Measurements from ENCODE around the gene TMEM87A. TPM values are rescaled to one million over a fixed set of nuclear protein-coding genes. Genes with fewer than 3 reads are reported as not detected.

The TMEM87A gene
- total and polyA plus RNA-seq, 2 of the 8 experiments (the other 6 are each of a cell fraction or from before 2014, with no cell fraction given): 15.2 to 33.1 TPM

DNA sequence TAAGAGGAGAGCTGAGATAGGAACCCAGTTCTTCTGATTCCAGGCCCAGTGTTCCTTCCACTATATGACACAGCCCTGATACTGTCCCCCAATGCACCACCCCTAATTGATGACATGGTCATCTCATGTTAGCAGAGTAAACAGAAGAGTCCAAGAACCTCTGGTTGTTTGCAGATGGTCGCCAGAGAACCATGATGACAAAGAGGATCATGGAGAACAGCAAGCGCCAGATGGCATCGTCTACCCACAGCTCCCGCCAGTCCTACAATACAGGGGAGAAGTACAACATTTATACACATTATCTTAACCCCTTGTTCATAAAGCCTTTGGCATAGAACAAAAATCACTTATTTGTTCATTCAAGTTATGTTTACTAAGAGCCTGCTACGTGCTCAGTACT, 46.6 kb downstream of the TMEM87A start (continued):
- TF ChIP-seq, protein P1, sequence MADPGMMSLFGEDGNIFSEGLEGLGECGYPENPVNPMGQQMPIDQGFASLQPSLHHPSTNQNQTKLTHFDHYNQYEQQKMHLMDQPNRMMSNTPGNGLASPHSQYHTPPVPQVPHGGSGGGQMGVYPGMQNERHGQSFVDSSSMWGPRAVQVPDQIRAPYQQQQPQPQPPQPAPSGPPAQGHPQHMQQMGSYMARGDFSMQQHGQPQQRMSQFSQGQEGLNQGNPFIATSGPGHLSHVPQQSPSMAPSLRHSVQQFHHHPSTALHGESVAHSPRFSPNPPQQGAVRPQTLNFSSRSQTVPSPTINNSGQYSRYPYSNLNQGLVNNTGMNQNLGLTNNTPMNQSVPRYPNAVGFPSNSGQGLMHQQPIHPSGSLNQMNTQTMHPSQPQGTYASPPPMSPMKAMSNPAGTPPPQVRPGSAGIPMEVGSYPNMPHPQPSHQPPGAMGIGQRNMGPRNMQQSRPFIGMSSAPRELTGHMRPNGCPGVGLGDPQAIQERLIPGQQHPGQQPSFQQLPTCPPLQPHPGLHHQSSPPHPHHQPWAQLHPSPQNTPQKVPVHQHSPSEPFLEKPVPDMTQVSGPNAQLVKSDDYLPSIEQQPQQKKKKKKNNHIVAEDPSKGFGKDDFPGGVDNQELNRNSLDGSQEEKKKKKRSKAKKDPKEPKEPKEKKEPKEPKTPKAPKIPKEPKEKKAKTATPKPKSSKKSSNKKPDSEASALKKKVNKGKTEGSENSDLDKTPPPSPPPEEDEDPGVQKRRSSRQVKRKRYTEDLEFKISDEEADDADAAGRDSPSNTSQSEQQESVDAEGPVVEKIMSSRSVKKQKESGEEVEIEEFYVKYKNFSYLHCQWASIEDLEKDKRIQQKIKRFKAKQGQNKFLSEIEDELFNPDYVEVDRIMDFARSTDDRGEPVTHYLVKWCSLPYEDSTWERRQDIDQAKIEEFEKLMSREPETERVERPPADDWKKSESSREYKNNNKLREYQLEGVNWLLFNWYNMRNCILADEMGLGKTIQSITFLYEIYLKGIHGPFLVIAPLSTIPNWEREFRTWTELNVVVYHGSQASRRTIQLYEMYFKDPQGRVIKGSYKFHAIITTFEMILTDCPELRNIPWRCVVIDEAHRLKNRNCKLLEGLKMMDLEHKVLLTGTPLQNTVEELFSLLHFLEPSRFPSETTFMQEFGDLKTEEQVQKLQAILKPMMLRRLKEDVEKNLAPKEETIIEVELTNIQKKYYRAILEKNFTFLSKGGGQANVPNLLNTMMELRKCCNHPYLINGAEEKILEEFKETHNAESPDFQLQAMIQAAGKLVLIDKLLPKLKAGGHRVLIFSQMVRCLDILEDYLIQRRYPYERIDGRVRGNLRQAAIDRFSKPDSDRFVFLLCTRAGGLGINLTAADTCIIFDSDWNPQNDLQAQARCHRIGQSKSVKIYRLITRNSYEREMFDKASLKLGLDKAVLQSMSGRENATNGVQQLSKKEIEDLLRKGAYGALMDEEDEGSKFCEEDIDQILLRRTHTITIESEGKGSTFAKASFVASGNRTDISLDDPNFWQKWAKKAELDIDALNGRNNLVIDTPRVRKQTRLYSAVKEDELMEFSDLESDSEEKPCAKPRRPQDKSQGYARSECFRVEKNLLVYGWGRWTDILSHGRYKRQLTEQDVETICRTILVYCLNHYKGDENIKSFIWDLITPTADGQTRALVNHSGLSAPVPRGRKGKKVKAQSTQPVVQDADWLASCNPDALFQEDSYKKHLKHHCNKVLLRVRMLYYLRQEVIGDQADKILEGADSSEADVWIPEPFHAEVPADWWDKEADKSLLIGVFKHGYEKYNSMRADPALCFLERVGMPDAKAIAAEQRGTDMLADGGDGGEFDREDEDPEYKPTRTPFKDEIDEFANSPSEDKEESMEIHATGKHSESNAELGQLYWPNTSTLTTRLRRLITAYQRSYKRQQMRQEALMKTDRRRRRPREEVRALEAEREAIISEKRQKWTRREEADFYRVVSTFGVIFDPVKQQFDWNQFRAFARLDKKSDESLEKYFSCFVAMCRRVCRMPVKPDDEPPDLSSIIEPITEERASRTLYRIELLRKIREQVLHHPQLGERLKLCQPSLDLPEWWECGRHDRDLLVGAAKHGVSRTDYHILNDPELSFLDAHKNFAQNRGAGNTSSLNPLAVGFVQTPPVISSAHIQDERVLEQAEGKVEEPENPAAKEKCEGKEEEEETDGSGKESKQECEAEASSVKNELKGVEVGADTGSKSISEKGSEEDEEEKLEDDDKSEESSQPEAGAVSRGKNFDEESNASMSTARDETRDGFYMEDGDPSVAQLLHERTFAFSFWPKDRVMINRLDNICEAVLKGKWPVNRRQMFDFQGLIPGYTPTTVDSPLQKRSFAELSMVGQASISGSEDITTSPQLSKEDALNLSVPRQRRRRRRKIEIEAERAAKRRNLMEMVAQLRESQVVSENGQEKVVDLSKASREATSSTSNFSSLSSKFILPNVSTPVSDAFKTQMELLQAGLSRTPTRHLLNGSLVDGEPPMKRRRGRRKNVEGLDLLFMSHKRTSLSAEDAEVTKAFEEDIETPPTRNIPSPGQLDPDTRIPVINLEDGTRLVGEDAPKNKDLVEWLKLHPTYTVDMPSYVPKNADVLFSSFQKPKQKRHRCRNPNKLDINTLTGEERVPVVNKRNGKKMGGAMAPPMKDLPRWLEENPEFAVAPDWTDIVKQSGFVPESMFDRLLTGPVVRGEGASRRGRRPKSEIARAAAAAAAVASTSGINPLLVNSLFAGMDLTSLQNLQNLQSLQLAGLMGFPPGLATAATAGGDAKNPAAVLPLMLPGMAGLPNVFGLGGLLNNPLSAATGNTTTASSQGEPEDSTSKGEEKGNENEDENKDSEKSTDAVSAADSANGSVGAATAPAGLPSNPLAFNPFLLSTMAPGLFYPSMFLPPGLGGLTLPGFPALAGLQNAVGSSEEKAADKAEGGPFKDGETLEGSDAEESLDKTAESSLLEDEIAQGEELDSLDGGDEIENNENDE (IDR thresholded peaks at IDR 0.05; ENCODE audit: insufficient replicate concordance, low read length): no peak
- TF ChIP-seq KDM5A (IDR thresholded peaks at IDR 0.05; ENCODE audit: low read length): no peak
- TF ChIP-seq CEBPB (IDR thresholded peaks at IDR 0.05; ENCODE audit: low read depth, low read length): no peak
- TF ChIP-seq SP1 (IDR thresholded peaks at IDR 0.05; ENCODE audit: low read depth, low read length): no peak
- TF ChIP-seq, protein P2, sequence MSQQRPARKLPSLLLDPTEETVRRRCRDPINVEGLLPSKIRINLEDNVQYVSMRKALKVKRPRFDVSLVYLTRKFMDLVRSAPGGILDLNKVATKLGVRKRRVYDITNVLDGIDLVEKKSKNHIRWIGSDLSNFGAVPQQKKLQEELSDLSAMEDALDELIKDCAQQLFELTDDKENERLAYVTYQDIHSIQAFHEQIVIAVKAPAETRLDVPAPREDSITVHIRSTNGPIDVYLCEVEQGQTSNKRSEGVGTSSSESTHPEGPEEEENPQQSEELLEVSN (IDR thresholded peaks at IDR 0.05): no peak
- TF ChIP-seq PHF8 (conservative IDR thresholded peaks at IDR 0.05; ENCODE audit: low read depth, low read length): no peak
- no peak for TF ChIP-seq ZNF274 (IDR thresholded peaks at IDR 0.05; ENCODE audit: borderline replicate concordance, extremely low read depth, low read length)
